Liver (tissue), 9 donors: ENCODE results near the gene SPATA33. TPM values are rescaled to one million over a fixed set of nuclear protein-coding genes. Genes with fewer than 3 reads are reported as not detected.

Experiments used
- DNase-seq: peaks from one replicate; pipeline ENCODE4 v3.0.0-alpha.2; 2017; ENCODE audit warnings: low spot score
- H3K27ac ChIP-seq, 2 donors: one replicate each; pipeline ENCODE4 v1.7.0; 2013; ENCODE audit warnings: inconsistent platforms in 2 of 2, low read length in 2 of 2, control low read depth in 1 of 2, low read depth in 1 of 2, mild to moderate bottlenecking in 1 of 2
- H3K27me3 ChIP-seq, 4 donors: one replicate each; pipeline versions ENCODE4 v1.6.1 to v1.7.0; 2013; ENCODE audit warnings: low read length in 3 of 4, inconsistent platforms in 1 of 4, mild to moderate bottlenecking in 1 of 4, moderate library complexity in 1 of 4; ENCODE audit not compliant: control insufficient read depth in 4 of 4, insufficient read depth in 4 of 4
- H3K36me3 ChIP-seq, 4 donors: one replicate each; pipeline versions ENCODE4 v1.6.1 to v1.7.0; 2013; ENCODE audit warnings: low read length in 3 of 4, mild to moderate bottlenecking in 3 of 4, low read depth in 1 of 4, moderate library complexity in 1 of 4; ENCODE audit not compliant: control insufficient read depth in 4 of 4, insufficient read depth in 3 of 4
- H3K4me1 ChIP-seq, 4 donors: one replicate each; pipeline versions ENCODE4 v1.6.1 to v1.7.0; 2013; ENCODE audit warnings: low read length in 3 of 4, mild to moderate bottlenecking in 3 of 4, moderate library complexity in 1 of 4; ENCODE audit not compliant: control insufficient read depth in 4 of 4, insufficient read depth in 4 of 4
- H3K4me3 ChIP-seq, 3 donors: one replicate each; pipeline versions ENCODE4 v1.6.1 to v1.7.0; 2013; ENCODE audit warnings: low read length in 3 of 3, control low read depth in 1 of 3, low read depth in 1 of 3, mild to moderate bottlenecking in 1 of 3
- H3K9ac ChIP-seq, 2 donors: one replicate each; pipeline ENCODE4 v1.7.0; 2013; ENCODE audit warnings: low read length in 2 of 2, mild to moderate bottlenecking in 2 of 2, moderate library complexity in 2 of 2, control low read depth in 1 of 2, low read depth in 1 of 2
- H3K9me3 ChIP-seq, 4 donors: one replicate each; pipeline versions ENCODE4 v1.6.1 to v1.7.0; 2013; ENCODE audit warnings: low read length in 3 of 4; ENCODE audit not compliant: control insufficient read depth in 4 of 4
- EGR1 ChIP-seq, 2 donors: IDR thresholded peaks; 2 replicates each; pipeline ENCODE4 v1.6.1; 2016 to 2018; ENCODE audit warnings: antibody characterized with exemption in 2 of 2, low read depth in 2 of 2
- FOXA1 ChIP-seq: IDR thresholded peaks from 2 replicates; pipeline ENCODE4 v1.6.1; 2016; ENCODE audit warnings: antibody characterized with exemption
- FOXA2 ChIP-seq: IDR thresholded peaks from 2 replicates; pipeline ENCODE4 v1.6.1; 2016; ENCODE audit warnings: antibody characterized with exemption
- GABPA ChIP-seq, 2 donors: IDR thresholded peaks in 1 of 2; conservative IDR thresholded peaks in 1 of 2; 2 replicates each; pipeline ENCODE4 v1.6.1; 2016; ENCODE audit warnings: antibody characterized with exemption in 2 of 2, mild to moderate bottlenecking in 1 of 2, moderate library complexity in 1 of 2
- HNF4A ChIP-seq, 2 donors: conservative IDR thresholded peaks; 2 replicates each; pipeline ENCODE4 v1.6.1; 2016; ENCODE audit warnings: antibody characterized with exemption in 2 of 2, mild to moderate bottlenecking in 2 of 2
- HNF4G ChIP-seq: IDR thresholded peaks from 2 replicates; pipeline ENCODE4 v1.6.1; 2016; ENCODE audit warnings: antibody characterized with exemption
- MAX ChIP-seq: IDR thresholded peaks from 2 replicates; pipeline ENCODE4 v1.6.1; 2016; ENCODE audit warnings: antibody characterized with exemption
- NR2F2 ChIP-seq: IDR thresholded peaks from 2 replicates; pipeline ENCODE4 v1.6.1; 2016; ENCODE audit warnings: antibody characterized with exemption
- RAD21 ChIP-seq, 2 donors: IDR thresholded peaks; 2 replicates each; pipeline ENCODE4 v1.6.1; 2016; ENCODE audit warnings: antibody characterized with exemption in 2 of 2, mild to moderate bottlenecking in 2 of 2
- RXRA ChIP-seq, 2 donors: IDR thresholded peaks; 2 replicates each; pipeline ENCODE4 v1.6.1; 2017 to 2018; ENCODE audit warnings: antibody characterized with exemption in 2 of 2, mild to moderate bottlenecking in 1 of 2
- SP1 ChIP-seq: IDR thresholded peaks from 2 replicates; pipeline ENCODE4 v1.6.1; 2018; ENCODE audit warnings: antibody characterized with exemption, mild to moderate bottlenecking
- TAF1 ChIP-seq: conservative IDR thresholded peaks from 2 replicates; pipeline ENCODE4 v1.6.1; 2016; ENCODE audit warnings: antibody characterized with exemption, mild to moderate bottlenecking
- YY1 ChIP-seq: IDR thresholded peaks from 2 replicates; pipeline ENCODE4 v1.6.1; 2016; ENCODE audit warnings: antibody characterized with exemption, mild to moderate bottlenecking
- WGBS: extraction: QIAGEN DNeasy Blood & Tissue Kit; methylation state at CpG from one replicate; pipeline ENCODE4 v1.1.7; 2013; 5-methylcytosine and 5-hydroxymethylcytosine counted together
- polyA plus RNA-seq, 2 donors: library from polyadenylated mRNA; stranded (reverse) in 1 of 2; unstranded in 1 of 2; fragments of 200-250 nt in 1 of 2; fragments of >200 nt in 1 of 2; fragmentation: Nextera tagmentation in 1 of 2; extraction: Ambion mirVana in 1 of 2; gene quantifications; one replicate each; pipeline versions ENCODE4 v1.2.1 to v1.2.3, GENCODE V29; 2013 to 2015
- total RNA-seq, 2 donors: library from RNA; depleted of rRNA; stranded (reverse); fragments of >200 nt; gene quantifications; one replicate each; pipeline ENCODE4 v1.2.3, GENCODE V29; 2014
- TF ChIP-seq, protein P1 (sequence below): IDR thresholded peaks from 2 replicates; pipeline ENCODE4 v1.6.1; 2016; ENCODE audit warnings: antibody characterized with exemption
- TF ChIP-seq, protein P2 (sequence below): IDR thresholded peaks from 2 replicates; pipeline ENCODE4 v1.6.1; 2016; ENCODE audit warnings: antibody characterized with exemption, mild to moderate bottlenecking
- TF ChIP-seq, protein P3 (sequence below): IDR thresholded peaks from 2 replicates; pipeline ENCODE4 v1.6.1; 2016; ENCODE audit warnings: antibody characterized with exemption
- TF ChIP-seq, protein P4 (sequence below): fragments of 150-350 bp; IDR thresholded peaks from 2 replicates; pipeline ENCODE4 v1.5.1; 2017; ENCODE audit warnings: improper control_type of control experiment, low read depth, low read length; ENCODE audit not compliant: missing input control
- donor health status: healthy.
- donor health status: healthy.
- donor health status: healthy.
- donor health status: healthy.
- donor health status: healthy.

The SPATA33 gene
- total and polyA plus RNA-seq, 4 donors = 1.6 to 3.6 (median 3.4) TPM

GRCh38 chr16:89612415-89613166, 45.0 kb upstream of the SPATA33 start:
- H3K27ac ChIP-seq = no peak overlapping the region
- H3K4me1 ChIP-seq = no peaks in the 10 kb centered on the region
- H3K27me3 ChIP-seq = no peaks in the 10 kb centered on the region
- DNase-seq = no peak
- 89% methylated on average over 20 of the region's 20 CpGs for WGBS
- H3K9ac ChIP-seq = no peak overlapping the region
- TF ChIP-seq, protein P1, sequence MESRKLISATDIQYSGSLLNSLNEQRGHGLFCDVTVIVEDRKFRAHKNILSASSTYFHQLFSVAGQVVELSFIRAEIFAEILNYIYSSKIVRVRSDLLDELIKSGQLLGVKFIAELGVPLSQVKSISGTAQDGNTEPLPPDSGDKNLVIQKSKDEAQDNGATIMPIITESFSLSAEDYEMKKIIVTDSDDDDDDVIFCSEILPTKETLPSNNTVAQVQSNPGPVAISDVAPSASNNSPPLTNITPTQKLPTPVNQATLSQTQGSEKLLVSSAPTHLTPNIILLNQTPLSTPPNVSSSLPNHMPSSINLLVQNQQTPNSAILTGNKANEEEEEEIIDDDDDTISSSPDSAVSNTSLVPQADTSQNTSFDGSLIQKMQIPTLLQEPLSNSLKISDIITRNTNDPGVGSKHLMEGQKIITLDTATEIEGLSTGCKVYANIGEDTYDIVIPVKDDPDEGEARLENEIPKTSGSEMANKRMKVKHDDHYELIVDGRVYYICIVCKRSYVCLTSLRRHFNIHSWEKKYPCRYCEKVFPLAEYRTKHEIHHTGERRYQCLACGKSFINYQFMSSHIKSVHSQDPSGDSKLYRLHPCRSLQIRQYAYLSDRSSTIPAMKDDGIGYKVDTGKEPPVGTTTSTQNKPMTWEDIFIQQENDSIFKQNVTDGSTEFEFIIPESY = no peak
- no peak for TF ChIP-seq HNF4A (conservative IDR thresholded peaks at IDR 0.05)
- TF ChIP-seq NR2F2 = no peak
- no peaks in the 10 kb centered on the region for H3K36me3 ChIP-seq
- no peaks in the 10 kb centered on the region for H3K9me3 ChIP-seq
- no peak overlapping the region for H3K4me3 ChIP-seq

DNA sequence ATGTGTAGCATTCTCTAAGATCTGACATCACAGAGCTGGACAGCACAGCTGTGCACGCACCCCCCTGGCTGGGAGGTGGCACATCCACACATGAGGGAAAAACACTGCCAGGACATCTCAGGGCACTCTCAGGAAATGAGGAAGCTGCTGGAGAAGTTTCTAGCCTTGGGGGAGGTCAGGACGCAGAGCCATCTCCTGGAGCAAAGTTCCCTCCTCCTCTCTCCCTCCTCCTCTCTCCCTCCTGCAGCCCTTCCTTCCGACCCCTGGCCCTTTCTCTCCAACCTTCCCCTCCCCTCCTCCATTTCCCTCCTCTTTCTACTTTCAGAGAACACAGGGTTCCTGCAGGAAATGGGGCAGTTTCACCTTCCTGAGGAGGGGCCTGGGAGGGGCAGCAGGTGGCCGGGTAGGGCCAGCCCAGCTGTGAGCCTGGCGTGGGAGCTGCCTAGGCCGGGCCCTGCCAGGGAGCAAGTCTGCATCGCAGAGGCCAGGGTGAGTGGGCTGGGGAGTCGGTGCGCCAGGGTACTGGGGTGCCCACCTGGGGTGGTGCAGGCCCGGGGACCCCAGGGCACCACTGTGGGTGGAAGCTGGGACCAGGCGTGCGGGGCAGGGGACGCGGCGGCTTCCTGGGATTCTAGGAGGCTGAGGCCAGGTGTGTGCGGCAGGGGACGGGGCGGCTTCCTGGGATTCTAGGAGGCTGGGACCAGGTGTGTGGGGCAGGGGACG, 44.2 kb upstream of the SPATA33 start, which contains the start of gene DPEP1:
Gene DPEP1 (plus strand): TSS at position 412 of the 723 bp plus-strand sequence. CDS start 16,769 bp downstream, outside the sequence.
- TF ChIP-seq NR2F2 (no peak), YY1 (no peak), SP1 (no peak), HNF4A (conservative IDR thresholded peaks at IDR 0.05) (no peak), FOXA2 (no peak), HNF4G (no peak), TAF1 (no peak)
- Histone ChIP-seq H3K9ac (no peak within 1 kb of the TSS), H3K36me3 (no peaks in the 10 kb centered on the region), H3K9me3 (no peaks in the 10 kb centered on the region), H3K27me3 (no peaks in the 10 kb centered on the region), H3K4me3 (no peak within 1 kb of the TSS), H3K27ac (no peak within 1 kb of the TSS), H3K4me1 (no peaks in the 10 kb centered on the region)
- no peak for DNase-seq
- 82% methylated on average over 19 of the region's 19 CpGs for WGBS

DNA sequence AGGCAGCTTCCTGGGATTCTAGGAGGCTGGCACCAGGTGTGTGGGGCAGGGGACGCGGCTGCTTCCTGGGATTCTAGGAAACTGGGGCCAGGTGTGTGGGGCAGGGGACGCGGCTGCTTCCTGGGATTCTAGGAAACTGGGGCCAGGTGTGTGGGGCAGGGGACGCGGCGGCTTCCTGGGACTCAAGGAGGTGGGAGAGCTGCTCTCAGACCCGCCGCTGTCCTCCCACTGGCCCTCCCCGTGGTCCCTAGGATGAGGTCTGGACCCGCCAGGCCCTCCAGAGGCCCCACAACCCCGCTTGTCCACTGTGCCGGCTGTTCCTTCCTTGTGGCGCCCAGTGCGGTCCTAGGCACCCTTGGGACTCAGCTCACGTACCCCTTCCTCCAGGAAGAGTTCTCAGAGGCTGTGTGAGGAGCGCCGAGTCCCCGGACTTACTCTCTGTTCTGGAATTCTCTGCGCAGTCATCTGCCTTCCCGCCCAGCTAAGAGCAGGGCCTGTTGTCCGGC, 43.6 kb upstream of the SPATA33 start:
- no peak overlapping the region for H3K9ac ChIP-seq
- TF ChIP-seq MAX (no peak), HNF4G (no peak), EGR1 (IDR thresholded peaks at IDR 0.05; ENCODE audit: low read depth in 2 of 2) (no peak), GABPA (IDR thresholded peaks at IDR 0.05 in 1 of 2, conservative IDR thresholded peaks at IDR 0.05 in 1 of 2) (no peak), TAF1 (no peak), RAD21 (IDR thresholded peaks at IDR 0.05) (no peak), HNF4A (conservative IDR thresholded peaks at IDR 0.05) (no peak), FOXA2 (no peak), NR2F2 (no peak), SP1 (no peak), FOXA1 (no peak), YY1 (no peak), RXRA (IDR thresholded peaks at IDR 0.05) (no peak)
- TF ChIP-seq, protein P2, sequence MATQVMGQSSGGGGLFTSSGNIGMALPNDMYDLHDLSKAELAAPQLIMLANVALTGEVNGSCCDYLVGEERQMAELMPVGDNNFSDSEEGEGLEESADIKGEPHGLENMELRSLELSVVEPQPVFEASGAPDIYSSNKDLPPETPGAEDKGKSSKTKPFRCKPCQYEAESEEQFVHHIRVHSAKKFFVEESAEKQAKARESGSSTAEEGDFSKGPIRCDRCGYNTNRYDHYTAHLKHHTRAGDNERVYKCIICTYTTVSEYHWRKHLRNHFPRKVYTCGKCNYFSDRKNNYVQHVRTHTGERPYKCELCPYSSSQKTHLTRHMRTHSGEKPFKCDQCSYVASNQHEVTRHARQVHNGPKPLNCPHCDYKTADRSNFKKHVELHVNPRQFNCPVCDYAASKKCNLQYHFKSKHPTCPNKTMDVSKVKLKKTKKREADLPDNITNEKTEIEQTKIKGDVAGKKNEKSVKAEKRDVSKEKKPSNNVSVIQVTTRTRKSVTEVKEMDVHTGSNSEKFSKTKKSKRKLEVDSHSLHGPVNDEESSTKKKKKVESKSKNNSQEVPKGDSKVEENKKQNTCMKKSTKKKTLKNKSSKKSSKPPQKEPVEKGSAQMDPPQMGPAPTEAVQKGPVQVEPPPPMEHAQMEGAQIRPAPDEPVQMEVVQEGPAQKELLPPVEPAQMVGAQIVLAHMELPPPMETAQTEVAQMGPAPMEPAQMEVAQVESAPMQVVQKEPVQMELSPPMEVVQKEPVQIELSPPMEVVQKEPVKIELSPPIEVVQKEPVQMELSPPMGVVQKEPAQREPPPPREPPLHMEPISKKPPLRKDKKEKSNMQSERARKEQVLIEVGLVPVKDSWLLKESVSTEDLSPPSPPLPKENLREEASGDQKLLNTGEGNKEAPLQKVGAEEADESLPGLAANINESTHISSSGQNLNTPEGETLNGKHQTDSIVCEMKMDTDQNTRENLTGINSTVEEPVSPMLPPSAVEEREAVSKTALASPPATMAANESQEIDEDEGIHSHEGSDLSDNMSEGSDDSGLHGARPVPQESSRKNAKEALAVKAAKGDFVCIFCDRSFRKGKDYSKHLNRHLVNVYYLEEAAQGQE = no peak
- TF ChIP-seq, protein P3, sequence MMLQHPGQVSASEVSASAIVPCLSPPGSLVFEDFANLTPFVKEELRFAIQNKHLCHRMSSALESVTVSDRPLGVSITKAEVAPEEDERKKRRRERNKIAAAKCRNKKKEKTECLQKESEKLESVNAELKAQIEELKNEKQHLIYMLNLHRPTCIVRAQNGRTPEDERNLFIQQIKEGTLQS = no peak
- TF ChIP-seq, protein P4, sequence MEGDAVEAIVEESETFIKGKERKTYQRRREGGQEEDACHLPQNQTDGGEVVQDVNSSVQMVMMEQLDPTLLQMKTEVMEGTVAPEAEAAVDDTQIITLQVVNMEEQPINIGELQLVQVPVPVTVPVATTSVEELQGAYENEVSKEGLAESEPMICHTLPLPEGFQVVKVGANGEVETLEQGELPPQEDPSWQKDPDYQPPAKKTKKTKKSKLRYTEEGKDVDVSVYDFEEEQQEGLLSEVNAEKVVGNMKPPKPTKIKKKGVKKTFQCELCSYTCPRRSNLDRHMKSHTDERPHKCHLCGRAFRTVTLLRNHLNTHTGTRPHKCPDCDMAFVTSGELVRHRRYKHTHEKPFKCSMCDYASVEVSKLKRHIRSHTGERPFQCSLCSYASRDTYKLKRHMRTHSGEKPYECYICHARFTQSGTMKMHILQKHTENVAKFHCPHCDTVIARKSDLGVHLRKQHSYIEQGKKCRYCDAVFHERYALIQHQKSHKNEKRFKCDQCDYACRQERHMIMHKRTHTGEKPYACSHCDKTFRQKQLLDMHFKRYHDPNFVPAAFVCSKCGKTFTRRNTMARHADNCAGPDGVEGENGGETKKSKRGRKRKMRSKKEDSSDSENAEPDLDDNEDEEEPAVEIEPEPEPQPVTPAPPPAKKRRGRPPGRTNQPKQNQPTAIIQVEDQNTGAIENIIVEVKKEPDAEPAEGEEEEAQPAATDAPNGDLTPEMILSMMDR = no peak
- H3K27me3 ChIP-seq = no peaks in the 10 kb centered on the region
- H3K4me1 ChIP-seq = no peaks in the 10 kb centered on the region
- H3K4me3 ChIP-seq = no peak overlapping the region
- H3K36me3 ChIP-seq = no peaks in the 10 kb centered on the region
- H3K9me3 ChIP-seq = no peaks in the 10 kb centered on the region
- 95% methylated on average over 22 of the region's 22 CpGs for WGBS
- no peak for DNase-seq
- no peak overlapping the region for H3K27ac ChIP-seq
